Panc1 (cell line): ENCODE data around the gene HP.
"Not testable (repeated sequence)": the region's sequence is repeated elsewhere in the genome, so short reads cannot be mapped to it uniquely, and the experiment has no call there.

Source experiments
- CTCF ChIP-seq: fragments of 450-650 bp; IDR thresholded peaks from 2 replicates; pipeline ENCODE4 v1.5.1; 2017; ENCODE audit warnings: mild to moderate bottlenecking
- POLR2AphosphoS5 ChIP-seq: IDR thresholded peaks from 2 replicates; pipeline ENCODE4 v1.6.1; 2012; ENCODE audit warnings: mild to moderate bottlenecking, low read depth, low read length, moderate library complexity
- SIN3A ChIP-seq: IDR thresholded peaks from 2 replicates; pipeline ENCODE4 v1.6.1; 2012; ENCODE audit warnings: low read depth, mild to moderate bottlenecking, low read length, moderate library complexity, borderline replicate concordance; ENCODE audit not compliant: insufficient read depth
- TCF7L2 ChIP-seq: IDR thresholded peaks from 2 replicates; pipeline ENCODE4 v1.6.1; 2011; ENCODE audit warnings: mild to moderate bottlenecking, low read depth, low read length, inconsistent platforms
- TF ChIP-seq, protein P1 (sequence below), 2 experiments: IDR thresholded peaks; 2 replicates each; pipeline ENCODE4 v1.6.1; 2011 to 2012; ENCODE audit warnings: low read depth in 2 of 2, control low read depth in 1 of 2, low read length in 1 of 2, mild to moderate bottlenecking in 1 of 2, moderate library complexity in 1 of 2; ENCODE audit not compliant: insufficient read depth in 1 of 2

DNA sequence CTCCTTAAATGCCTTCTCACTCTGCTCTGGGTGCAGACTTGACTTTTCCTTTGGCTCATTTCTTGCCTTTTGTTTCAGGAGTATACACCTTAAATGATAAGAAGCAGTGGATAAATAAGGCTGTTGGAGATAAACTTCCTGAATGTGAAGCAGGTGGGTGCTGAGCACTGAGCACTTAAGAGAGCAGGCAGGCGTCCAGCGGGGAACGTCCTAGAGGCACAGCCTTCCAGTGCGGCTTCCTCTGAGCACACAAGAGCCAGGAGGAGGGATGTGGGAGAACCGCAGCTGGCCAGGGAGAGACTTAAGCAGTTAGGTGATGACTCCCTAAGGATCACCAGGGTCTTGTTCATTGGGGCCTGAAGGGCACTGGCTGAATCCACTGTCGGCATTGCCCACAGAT, 20.8 kb downstream of the HP start:
- TF ChIP-seq POLR2AphosphoS5, SIN3A, CTCF, TCF7L2: not testable (repeated sequence)
- TF ChIP-seq, protein P1, sequence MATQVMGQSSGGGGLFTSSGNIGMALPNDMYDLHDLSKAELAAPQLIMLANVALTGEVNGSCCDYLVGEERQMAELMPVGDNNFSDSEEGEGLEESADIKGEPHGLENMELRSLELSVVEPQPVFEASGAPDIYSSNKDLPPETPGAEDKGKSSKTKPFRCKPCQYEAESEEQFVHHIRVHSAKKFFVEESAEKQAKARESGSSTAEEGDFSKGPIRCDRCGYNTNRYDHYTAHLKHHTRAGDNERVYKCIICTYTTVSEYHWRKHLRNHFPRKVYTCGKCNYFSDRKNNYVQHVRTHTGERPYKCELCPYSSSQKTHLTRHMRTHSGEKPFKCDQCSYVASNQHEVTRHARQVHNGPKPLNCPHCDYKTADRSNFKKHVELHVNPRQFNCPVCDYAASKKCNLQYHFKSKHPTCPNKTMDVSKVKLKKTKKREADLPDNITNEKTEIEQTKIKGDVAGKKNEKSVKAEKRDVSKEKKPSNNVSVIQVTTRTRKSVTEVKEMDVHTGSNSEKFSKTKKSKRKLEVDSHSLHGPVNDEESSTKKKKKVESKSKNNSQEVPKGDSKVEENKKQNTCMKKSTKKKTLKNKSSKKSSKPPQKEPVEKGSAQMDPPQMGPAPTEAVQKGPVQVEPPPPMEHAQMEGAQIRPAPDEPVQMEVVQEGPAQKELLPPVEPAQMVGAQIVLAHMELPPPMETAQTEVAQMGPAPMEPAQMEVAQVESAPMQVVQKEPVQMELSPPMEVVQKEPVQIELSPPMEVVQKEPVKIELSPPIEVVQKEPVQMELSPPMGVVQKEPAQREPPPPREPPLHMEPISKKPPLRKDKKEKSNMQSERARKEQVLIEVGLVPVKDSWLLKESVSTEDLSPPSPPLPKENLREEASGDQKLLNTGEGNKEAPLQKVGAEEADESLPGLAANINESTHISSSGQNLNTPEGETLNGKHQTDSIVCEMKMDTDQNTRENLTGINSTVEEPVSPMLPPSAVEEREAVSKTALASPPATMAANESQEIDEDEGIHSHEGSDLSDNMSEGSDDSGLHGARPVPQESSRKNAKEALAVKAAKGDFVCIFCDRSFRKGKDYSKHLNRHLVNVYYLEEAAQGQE (IDR thresholded peaks at IDR 0.05; ENCODE audit: insufficient read depth in 1 of 2, low read depth in 2 of 2, low read length in 1 of 2), result not testable (repeated sequence)
